Measurements from ENCODE around the gene PPP4C. TPM values are rescaled to one million over a fixed set of nuclear protein-coding genes. Genes with fewer than 3 reads are reported as not detected.
A peak's percentile ranks its signal among the peaks of the same experiment; 100 is the strongest.
"Not testable (repeated sequence)": the region's sequence is repeated elsewhere in the genome, so short reads cannot be mapped to it uniquely, and the experiment has no call there.

Gene PPP4C
- total RNA-seq, 1 donor = 178 TPM

DNA sequence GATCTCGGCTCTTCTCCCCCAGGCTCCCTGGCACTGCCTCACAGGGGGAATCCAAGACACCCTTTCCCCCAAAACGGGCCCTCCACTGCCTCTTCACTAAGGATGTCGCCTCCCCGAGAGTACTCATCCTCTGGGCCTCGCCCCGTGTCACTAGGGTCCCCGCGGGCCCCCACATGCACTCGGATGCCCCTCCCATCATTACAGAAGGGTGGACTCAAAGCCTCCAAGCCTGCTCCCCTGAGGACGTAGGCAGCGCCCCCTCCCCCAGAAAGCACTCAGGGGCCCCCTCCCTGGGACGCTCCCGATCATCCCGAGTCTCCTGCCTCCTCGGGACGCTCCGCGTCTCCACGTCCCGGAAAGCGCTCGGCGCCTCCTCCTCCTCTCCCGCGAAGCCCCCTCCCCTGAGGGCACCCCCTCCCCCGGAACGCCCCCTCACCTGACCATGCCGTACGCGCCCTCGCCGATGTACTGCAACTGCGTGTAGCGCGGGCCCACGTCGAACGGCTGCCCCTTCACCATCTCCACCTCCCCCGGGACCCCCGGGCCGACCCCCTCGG is 46.9 kb downstream of the PPP4C start:
- no peaks in the 10 kb centered on the region for H3K27me3 ChIP-seq (ENCODE audit: insufficient read depth, low read length)
- peak overlapping the region; percentile 91 for H3K4me2 ChIP-seq (ENCODE audit: insufficient read depth, low read length)
- peak overlapping the region; percentile 77 for H2AFZ ChIP-seq (ENCODE audit: low read length)
- H3K36me3 ChIP-seq (ENCODE audit: insufficient read depth, low read length) = peaks cover 25% of the 10 kb centered on the region
- DNase-seq (ENCODE audit: insufficient read length, low spot score, missing footprints) = no peak
- H3K79me2 ChIP-seq (ENCODE audit: insufficient read depth, low read length) = peaks cover 6% of the 10 kb centered on the region
- no peaks in the 10 kb centered on the region for H4K20me1 ChIP-seq (ENCODE audit: insufficient read depth, low read length)
- no peaks in the 10 kb centered on the region for H3K9me3 ChIP-seq (ENCODE audit: low read depth, low read length)
- peaks cover 27% of the 10 kb centered on the region for H3K4me1 ChIP-seq (ENCODE audit: insufficient read depth, low read length)
- peak overlapping the region; percentile 63 for H3K27ac ChIP-seq (ENCODE audit: low read depth, low read length)
- TF ChIP-seq, protein P1, sequence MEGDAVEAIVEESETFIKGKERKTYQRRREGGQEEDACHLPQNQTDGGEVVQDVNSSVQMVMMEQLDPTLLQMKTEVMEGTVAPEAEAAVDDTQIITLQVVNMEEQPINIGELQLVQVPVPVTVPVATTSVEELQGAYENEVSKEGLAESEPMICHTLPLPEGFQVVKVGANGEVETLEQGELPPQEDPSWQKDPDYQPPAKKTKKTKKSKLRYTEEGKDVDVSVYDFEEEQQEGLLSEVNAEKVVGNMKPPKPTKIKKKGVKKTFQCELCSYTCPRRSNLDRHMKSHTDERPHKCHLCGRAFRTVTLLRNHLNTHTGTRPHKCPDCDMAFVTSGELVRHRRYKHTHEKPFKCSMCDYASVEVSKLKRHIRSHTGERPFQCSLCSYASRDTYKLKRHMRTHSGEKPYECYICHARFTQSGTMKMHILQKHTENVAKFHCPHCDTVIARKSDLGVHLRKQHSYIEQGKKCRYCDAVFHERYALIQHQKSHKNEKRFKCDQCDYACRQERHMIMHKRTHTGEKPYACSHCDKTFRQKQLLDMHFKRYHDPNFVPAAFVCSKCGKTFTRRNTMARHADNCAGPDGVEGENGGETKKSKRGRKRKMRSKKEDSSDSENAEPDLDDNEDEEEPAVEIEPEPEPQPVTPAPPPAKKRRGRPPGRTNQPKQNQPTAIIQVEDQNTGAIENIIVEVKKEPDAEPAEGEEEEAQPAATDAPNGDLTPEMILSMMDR (IDR thresholded peaks at IDR 0.05; ENCODE audit: extremely low read depth, low read depth, low read length) = no peak
- peak overlapping the region; percentile 86 for H3K4me3 ChIP-seq (ENCODE audit: insufficient read depth, low read length)

DNA sequence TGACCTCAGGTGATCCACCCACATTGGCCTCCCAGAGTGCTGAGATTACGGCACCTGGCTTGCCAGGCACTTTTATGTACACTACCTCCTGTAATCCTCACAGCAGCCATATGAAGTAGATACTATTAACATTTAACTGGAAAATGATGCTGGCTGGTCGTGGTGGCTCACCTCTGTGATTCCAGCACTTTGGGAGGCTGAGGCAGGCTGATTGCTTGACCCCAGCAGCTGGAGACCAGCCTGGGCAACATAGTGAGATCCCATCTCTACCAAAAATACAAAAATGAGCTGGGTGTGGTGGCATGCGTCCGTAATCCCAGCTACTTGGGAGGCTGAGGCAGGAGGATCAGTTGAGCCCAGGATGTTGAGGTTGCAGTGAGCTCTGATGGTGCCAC is 49.2 kb downstream of the PPP4C start:
- DNase-seq (ENCODE audit: insufficient read length, low spot score, missing footprints) = no peak
- H3K36me3 ChIP-seq (ENCODE audit: insufficient read depth, low read length) = peaks cover 6% of the 10 kb centered on the region
- H3K79me2 ChIP-seq (ENCODE audit: insufficient read depth, low read length) = peaks cover 6% of the 10 kb centered on the region
- H3K27me3 ChIP-seq (ENCODE audit: insufficient read depth, low read length) = no peaks in the 10 kb centered on the region
- no peak overlapping the region for H3K27ac ChIP-seq (ENCODE audit: low read depth, low read length)
- H3K9me3 ChIP-seq (ENCODE audit: low read depth, low read length) = no peaks in the 10 kb centered on the region
- H3K4me1 ChIP-seq (ENCODE audit: insufficient read depth, low read length) = peaks cover 27% of the 10 kb centered on the region
- no peak overlapping the region for H3K4me2 ChIP-seq (ENCODE audit: insufficient read depth, low read length)
- H4K20me1 ChIP-seq (ENCODE audit: insufficient read depth, low read length) = no peaks in the 10 kb centered on the region
- TF ChIP-seq, protein P1 (IDR thresholded peaks at IDR 0.05; ENCODE audit: extremely low read depth, low read depth, low read length) = no peak
- H3K4me3 ChIP-seq (ENCODE audit: insufficient read depth, low read length) = no peak overlapping the region
- H2AFZ ChIP-seq (ENCODE audit: low read length) = no peak overlapping the region

DNA sequence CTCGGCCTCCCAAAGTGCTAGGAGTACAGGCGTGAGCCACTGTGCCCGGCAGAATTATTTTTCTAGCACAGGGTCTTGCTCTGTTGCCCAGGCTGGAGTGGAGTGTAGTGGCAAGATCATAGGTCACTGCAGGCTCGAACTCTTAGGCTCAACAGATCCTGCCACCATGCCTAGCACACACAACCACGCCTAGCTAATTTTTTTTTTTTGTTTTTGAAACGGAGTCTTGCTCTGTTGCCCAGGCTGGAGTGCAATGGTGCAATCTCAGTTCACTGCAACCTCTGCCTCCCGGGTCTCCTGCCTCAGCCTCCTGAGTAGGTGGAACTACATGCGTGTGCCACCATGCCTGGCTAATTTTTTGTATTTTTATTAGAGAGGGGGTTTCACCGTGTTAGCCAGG is 49.9 kb downstream of the PPP4C start:
- not testable (repeated sequence) for H3K27me3 ChIP-seq (ENCODE audit: insufficient read depth, low read length); H4K20me1 ChIP-seq (ENCODE audit: insufficient read depth, low read length); H3K27ac ChIP-seq (ENCODE audit: low read depth, low read length)

DNA sequence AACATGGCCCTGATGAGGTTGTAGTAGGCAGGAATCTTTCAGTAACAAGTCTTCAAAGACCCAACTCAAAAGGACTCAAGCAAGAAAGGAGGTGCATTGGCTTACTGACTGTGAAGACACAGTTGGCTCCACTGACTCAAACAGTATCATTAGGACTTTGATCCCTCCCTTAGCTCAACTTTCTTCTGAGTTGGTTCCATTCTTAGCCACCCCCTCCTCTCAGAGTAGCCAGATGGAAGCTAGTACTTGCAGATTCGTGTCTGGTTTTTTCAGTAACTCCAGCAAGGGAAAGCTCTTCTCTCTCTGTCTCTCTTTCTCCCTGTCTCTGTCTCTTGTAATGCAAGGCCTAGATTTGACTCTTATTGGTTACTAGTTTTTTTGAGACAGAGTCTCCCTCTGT is 52.2 kb downstream of the PPP4C start:
- no peak overlapping the region for H3K4me3 ChIP-seq (ENCODE audit: insufficient read depth, low read length)
- no peaks in the 10 kb centered on the region for H3K9me3 ChIP-seq (ENCODE audit: low read depth, low read length)
- no peaks in the 10 kb centered on the region for H3K27me3 ChIP-seq (ENCODE audit: insufficient read depth, low read length)
- no peak overlapping the region for H3K4me2 ChIP-seq (ENCODE audit: insufficient read depth, low read length)
- no peaks in the 10 kb centered on the region for H3K36me3 ChIP-seq (ENCODE audit: insufficient read depth, low read length)
- no peaks in the 10 kb centered on the region for H4K20me1 ChIP-seq (ENCODE audit: insufficient read depth, low read length)
- no peaks in the 10 kb centered on the region for H3K79me2 ChIP-seq (ENCODE audit: insufficient read depth, low read length)
- peaks cover 13% of the 10 kb centered on the region for H3K4me1 ChIP-seq (ENCODE audit: insufficient read depth, low read length)
- DNase-seq (ENCODE audit: insufficient read length, low spot score, missing footprints) = no peak
- H2AFZ ChIP-seq (ENCODE audit: low read length) = no peak overlapping the region
- no peak overlapping the region for H3K27ac ChIP-seq (ENCODE audit: low read depth, low read length)
- TF ChIP-seq, protein P1 (IDR thresholded peaks at IDR 0.05; ENCODE audit: extremely low read depth, low read depth, low read length) = no peak

More for the DNA sequence above, 49.9 kb downstream of the PPP4C start:
- H3K79me2 ChIP-seq (ENCODE audit: insufficient read depth, low read length); DNase-seq (ENCODE audit: insufficient read length, low spot score, missing footprints); H3K4me2 ChIP-seq (ENCODE audit: insufficient read depth, low read length); H3K36me3 ChIP-seq (ENCODE audit: insufficient read depth, low read length); H3K9me3 ChIP-seq (ENCODE audit: low read depth, low read length); H3K4me3 ChIP-seq (ENCODE audit: insufficient read depth, low read length); H2AFZ ChIP-seq (ENCODE audit: low read length): not testable (repeated sequence)
- H3K4me1 ChIP-seq (ENCODE audit: insufficient read depth, low read length) = peaks cover 27% of the 10 kb centered on the region
